Measurements from ENCODE around the gene CRYL1.

DNA sequence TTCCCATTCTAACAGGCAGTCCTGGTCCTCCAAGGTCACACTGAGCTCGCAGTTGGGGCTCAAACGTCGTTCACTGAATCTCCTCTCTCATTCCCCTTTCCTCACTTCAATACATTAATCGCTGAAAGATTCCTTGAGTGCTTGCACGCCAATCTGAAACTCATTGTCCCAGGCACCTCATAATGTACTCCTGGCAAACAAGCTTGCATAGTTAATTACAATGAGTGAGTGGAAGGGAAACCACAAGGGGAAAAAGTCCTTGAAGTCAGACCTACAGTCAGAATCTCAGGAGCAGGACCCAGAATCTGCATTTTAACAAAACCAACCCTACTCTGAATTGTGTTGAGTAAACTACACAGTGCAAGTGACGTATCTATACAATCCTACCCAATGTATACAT lies 86.9 kb downstream of the CRYL1 start:
- TF ChIP-seq CTCF (IDR thresholded peaks at IDR 0.05), result no peak
- no peak for TF ChIP-seq POLR2A (IDR thresholded peaks at IDR 0.05)
- no peak for TF ChIP-seq EP300 (IDR thresholded peaks at IDR 0.05)
